HepG2 (cell line): ENCODE results near the gene CTNNA3. TPM values are rescaled to one million over a fixed set of nuclear protein-coding genes. Genes with fewer than 3 reads are reported as not detected.

ENCODE experiments used
- ATAC-seq: fragments of 200-7000 bp; cut with Tn5 transposase; 3 replicates; pipeline ENCODE4 v1.9.1; 2020; ENCODE audit warnings: mild to moderate bottlenecking, moderate library complexity
- BruUV-seq: library from RNA; stranded (reverse); fragments of 400-500 nt; replicated peaks from 2 replicates; lab custom pipeline; 2021; lab: Mats Ljungman, UMichigan
- CTCF ChIA-PET: fragments of 300-600 bp; formaldehyde crosslinking; extraction: SDS; loops from one replicate; lab custom pipeline; 2021; ENCODE audit warnings: low total read pairs, inconsistent platforms, low intra/inter-chr PET ratio; lab: Yijun Ruan, JAX
- POLR2A ChIA-PET: fragments of 350-600 bp; sonication (Branson Sonifier 250); formaldehyde crosslinking; loops from one replicate; lab custom pipeline; 2020; ENCODE audit warnings: antibody characterized with exemption, inconsistent platforms; lab: Yijun Ruan, JAX
- DNase-seq: peaks from one replicate; pipeline ENCODE4 v3.0.0-alpha.2; 2015; ENCODE audit warnings: low spot score
- FAIRE-seq: peaks from 3 replicates; lab custom pipeline; 2011; peaks lifted over from hg19 to GRCh38; lab: Jason Lieb, UNC
- H2AFZ ChIP-seq: one replicate; pipeline ENCODE4 v1.6.1; 2011; ENCODE audit warnings: low read length, inconsistent platforms
- H3K27ac ChIP-seq: fragments of 300-600 bp; 3 replicates; pipeline ENCODE4 v1.8.0; 2011; ENCODE audit warnings: mixed run types, mild to moderate bottlenecking, mixed read lengths, low read length, inconsistent platforms; ENCODE audit not compliant: insufficient read depth; ENCODE audit errors: extremely low read length
- H3K27me3 ChIP-seq, 2 experiments: fragments of 200-600 bp in 1 of 2; 2 replicates in 1 of 2; 3 replicates in 1 of 2; pipeline versions ENCODE4 v1.6.0 to v1.8.0; 2011; ENCODE audit warnings: low read length in 2 of 2, mild to moderate bottlenecking in 2 of 2, moderate library complexity in 2 of 2, inconsistent platforms in 1 of 2; ENCODE audit not compliant: insufficient read depth in 2 of 2, control insufficient read depth in 1 of 2
- H3K36me3 ChIP-seq, 2 experiments: fragments of 200-600 bp in 1 of 2; replicated peaks in 1 of 2; 2 replicates in 1 of 2; 3 replicates in 1 of 2; pipeline versions ENCODE4 v1.5.1 to v1.8.0; 2011; ENCODE audit warnings: low read length in 2 of 2, inconsistent platforms in 1 of 2; ENCODE audit not compliant: insufficient read depth in 2 of 2, control insufficient read depth in 1 of 2
- H3K4me1 ChIP-seq: 2 replicates; pipeline ENCODE4 v1.5.1; 2012; ENCODE audit warnings: low read length, inconsistent platforms; ENCODE audit not compliant: insufficient read depth
- H3K4me2 ChIP-seq: 2 replicates; pipeline ENCODE4 v1.6.0; 2011; ENCODE audit warnings: low read depth, low read length, inconsistent platforms
- H3K4me3 ChIP-seq, 3 experiments: fragments of 200-600 bp in 1 of 3; sonication (generic), shearing (Covaris generic) in 1 of 3; replicated peaks in 1 of 3; 2 replicates each; pipeline ENCODE4 v1.5.1; 2011 to 2016; ENCODE audit warnings: low read length in 3 of 3, inconsistent platforms in 2 of 3, low read depth in 2 of 3, mild to moderate bottlenecking in 2 of 3, control low read depth in 1 of 3, mixed read lengths in 1 of 3; ENCODE audit not compliant: insufficient read depth in 1 of 3
- H3K79me2 ChIP-seq: one replicate; pipeline ENCODE4 v1.6.1; 2011; ENCODE audit warnings: low read length, inconsistent platforms; ENCODE audit not compliant: insufficient read depth
- H3K9ac ChIP-seq: 2 replicates; pipeline ENCODE4 v1.6.0; 2011; ENCODE audit warnings: mild to moderate bottlenecking, low read depth, low read length, inconsistent platforms; ENCODE audit not compliant: insufficient read depth
- H3K9me3 ChIP-seq: 2 replicates; pipeline ENCODE4 v1.5.1; 2012; ENCODE audit warnings: mild to moderate bottlenecking, low read length
- H4K20me1 ChIP-seq: 2 replicates; pipeline ENCODE4 v1.6.0; 2011; ENCODE audit warnings: inconsistent platforms, mild to moderate bottlenecking, low read length, moderate library complexity; ENCODE audit not compliant: insufficient read depth
- MIER3 ChIP-seq: IDR thresholded peaks from 2 replicates; pipeline ENCODE4 v1.6.1; 2016; ENCODE audit warnings: missing compliant biosample characterization, borderline replicate concordance
- RFX3 ChIP-seq: IDR thresholded peaks from 2 replicates; pipeline ENCODE4 v1.6.1; 2016; ENCODE audit warnings: missing biosample characterization, missing genetic modification reagents
- RXRB ChIP-seq: IDR thresholded peaks from 2 replicates; pipeline ENCODE4 v1.6.1; 2016; ENCODE audit warnings: borderline replicate concordance, missing genetic modification reagents, missing compliant biosample characterization
- SMAD3 ChIP-seq: sonication (generic); formaldehyde crosslinking; IDR thresholded peaks from 2 replicates; pipeline ENCODE4 v1.4.0; 2020; ENCODE audit warnings: missing genetic modification reagents
- TCF7 ChIP-seq: sonication (generic); IDR thresholded peaks from 2 replicates; pipeline ENCODE4 v1.6.1; 2016; ENCODE audit warnings: antibody characterized with exemption, low read depth
- ZBTB1 ChIP-seq: sonication (generic); formaldehyde crosslinking; IDR thresholded peaks from 2 replicates; pipeline ENCODE4 v1.4.0; 2020; ENCODE audit warnings: missing genetic modification reagents, borderline replicate concordance
- ZBTB4 ChIP-seq: sonication (generic); formaldehyde crosslinking; IDR thresholded peaks from 2 replicates; pipeline ENCODE4 v1.4.0; 2020; ENCODE audit warnings: missing genetic modification reagents, mild to moderate bottlenecking, borderline replicate concordance
- in situ Hi-C: cut with HindIII; loops from 2 replicates; pipeline ENCODE4 v1.10.0; 2017; ENCODE audit warnings: low pct_unique_long_range_greater_than_20kb; ENCODE audit not compliant: extremely low pct_ligation_motif_present
- intact Hi-C: fragments of 100-400 bp; cut with micrococcal nuclease; formaldehyde crosslinking; loops from one replicate; pipeline ENCODE4 v1.10.0; 2022; ENCODE audit not compliant: unreplicated experiment
- polyA plus RNA-seq, 8 experiments: library from polyadenylated mRNA; depleted of rRNA in 3 of 8; stranded (reverse) in 7 of 8; unstranded in 1 of 8; fragments of >200 nt; fragmentation: Illumina TruSeq in 4 of 8; extraction: Trizol in 4 of 8; gene quantifications; 2 replicates each; pipeline versions ENCODE4 v1.2.1 to v1.2.3, GENCODE V29; 2011 to 2016; ENCODE audit warnings: low read depth in 4 of 8, missing spikeins in 1 of 8, mixed read lengths in 1 of 8; ENCODE audit not compliant: insufficient read depth in 1 of 8
- total RNA-seq, 5 experiments: library from RNA; depleted of rRNA; stranded (reverse); fragments of >200 nt; fragmentation: Illumina TruSeq; extraction: Trizol; gene quantifications; 2 replicates each; pipeline ENCODE4 v1.2.3, GENCODE V29; 2016; ENCODE audit warnings: low read depth in 1 of 5

CTNNA3 gene
- total and polyA plus RNA-seq, 2 of the 13 experiments (the other 11 are each of a cell fraction or from before 2014, with no cell fraction given), result not detected

DNA sequence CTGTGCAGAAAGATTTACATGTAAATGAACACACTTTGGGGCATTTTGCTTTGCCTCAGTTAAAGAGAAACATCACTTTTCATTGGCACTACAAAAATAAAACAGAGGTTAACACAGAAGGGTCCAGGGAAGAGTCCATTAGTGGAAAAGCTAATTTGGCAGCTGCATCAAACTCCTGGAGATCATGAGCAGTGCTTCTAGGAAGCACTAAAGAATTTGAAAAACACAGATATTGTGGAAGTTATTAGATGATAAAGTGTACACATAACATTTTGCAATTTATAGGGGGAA, 608.9 kb downstream of the CTNNA3 start:
- no peak overlapping the region for H3K4me2 ChIP-seq
- intact Hi-C loops (no loop called here), in situ Hi-C loops (no loop called here)
- TF ChIP-seq RXRB (no peak), TCF7 (no peak), SMAD3 (CRISPR knock-in tag) (no peak), ZBTB1 (CRISPR knock-in tag) (no peak), MIER3 (CRISPR knock-in tag) (no peak), RFX3 (CRISPR knock-in tag) (no peak), ZBTB4 (CRISPR knock-in tag) (no peak)
- no TSS peak for BruUV-seq
- H4K20me1 ChIP-seq, result no peaks in the 10 kb centered on the region
- no peak overlapping the region for H3K27ac ChIP-seq
- H3K4me3 ChIP-seq, result no peak overlapping the region
- H3K9me3 ChIP-seq, result no peaks in the 10 kb centered on the region
- ATAC-seq, result no peak
- H3K36me3 ChIP-seq, result no peaks in the 10 kb centered on the region
- no peaks in the 10 kb centered on the region for H3K79me2 ChIP-seq
- FAIRE-seq, result no peak
- no peak overlapping the region for H3K9ac ChIP-seq
- DNase-seq, result no peak
- ChIA-PET CTCF (no interaction called here), POLR2A (no interaction called here)
- no peaks in the 10 kb centered on the region for H3K27me3 ChIP-seq
- no peak overlapping the region for H2AFZ ChIP-seq
- H3K4me1 ChIP-seq, result no peaks in the 10 kb centered on the region
